Measurements from ENCODE around the gene GPR18. TPM values are rescaled to one million over a fixed set of nuclear protein-coding genes. Genes with fewer than 3 reads are reported as not detected.

The GPR18 gene
- total and polyA plus RNA-seq, 2 of the 13 experiments (the other 11 are each of a cell fraction or from before 2014, with no cell fraction given): not detected

GRCh38 chr13:99279637-99280036, 21.5 kb upstream of the GPR18 start:
- Histone ChIP-seq H3K4me2 (ENCODE audit: low read depth, low read length) (no peak overlapping the region), H3K27me3 (ENCODE audit: control insufficient read depth in 1 of 2, insufficient read depth in 2 of 2, low read length in 2 of 2) (no peaks in the 10 kb centered on the region), H3K9me3 (ENCODE audit: low read length) (no peaks in the 10 kb centered on the region), H3K36me3 (replicated peaks in 1 of 2; ENCODE audit: control insufficient read depth in 1 of 2, insufficient read depth in 2 of 2, low read length in 2 of 2) (peaks cover 3 to 17% of the 10 kb centered on the region in 2 experiments; a peak in 4 of 5 replicates), H2AFZ (ENCODE audit: low read length) (no peak overlapping the region), H3K4me1 (ENCODE audit: insufficient read depth, low read length) (peaks cover 2% of the 10 kb centered on the region; the same call in 1 of the 2 replicates), H3K79me2 (ENCODE audit: insufficient read depth, low read length) (no peaks in the 10 kb centered on the region), H3K4me3 (replicated peaks in 1 of 3; ENCODE audit: insufficient read depth in 1 of 3, low read depth in 2 of 3, low read length in 3 of 3) (no peak overlapping the region), H4K20me1 (ENCODE audit: insufficient read depth, low read length) (peaks cover 3% of the 10 kb centered on the region; the same call in 1 of the 2 replicates), H3K27ac (ENCODE audit: extremely low read length, insufficient read depth, low read length) (no peak overlapping the region), H3K9ac (ENCODE audit: insufficient read depth, low read depth, low read length) (no peak overlapping the region)
- BruUV-seq (replicated peaks): no TSS peak
- 92% methylated on average over 2 of the region's 2 CpGs for WGBS (ENCODE audit: low lambda C conversion rate)
- TF ChIP-seq EHMT2 (IDR thresholded peaks at IDR 0.05; ENCODE audit: borderline replicate concordance, low read depth, low read length) (no peak), ZFP90 (CRISPR knock-in tag; IDR thresholded peaks at IDR 0.05; ENCODE audit: borderline replicate concordance) (no peak), LRRFIP1 (CRISPR knock-in tag; conservative IDR thresholded peaks at IDR 0.05) (no peak), ZNF124 (CRISPR knock-in tag; IDR thresholded peaks at IDR 0.05) (no peak), SMC3 (IDR thresholded peaks at IDR 0.05; ENCODE audit: low read length) (no peak), ZEB1 (IDR thresholded peaks at IDR 0.05; ENCODE audit: insufficient replicate concordance, low read depth) (no peak), ZNF543 (CRISPR knock-in tag; IDR thresholded peaks at IDR 0.05) (no peak), POGZ (CRISPR knock-in tag; IDR thresholded peaks at IDR 0.05) (no peak)
- FAIRE-seq (no peak), ATAC-seq (no peak), DNase-seq (ENCODE audit: low spot score) (no peak)
- intact Hi-C loops (cut with micrococcal nuclease; ENCODE audit: unreplicated experiment): no loop called here
- in situ Hi-C loops (cut with HindIII; ENCODE audit: extremely low pct_ligation_motif_present, low pct_unique_long_range_greater_than_20kb): no loop called here
- CTCF ChIA-PET (ENCODE audit: low intra/inter-chr PET ratio, low total read pairs): no interaction called here
- POLR2A ChIA-PET: no interaction called here
